T-helper 2 cell treated with Interferon-gamma antibody and Interleukin-4, amounts not matched to agents 5 μg/mL and 100 μg/mL, for 36 hours (primary cell): ENCODE results near the gene CIDEB.
"Not testable (repeated sequence)": the region's sequence is repeated elsewhere in the genome, so short reads cannot be mapped to it uniquely, and the experiment has no call there.

Experiments used
- DNase-seq: peaks from one replicate; pipeline ENCODE4 v3.0.0; 2021; ENCODE audit warnings: low spot score
- H3K27ac Mint-ChIP-seq: one replicate; pipeline ENCODE4 v1.8.0; 2021; ENCODE audit warnings: mild to moderate bottlenecking, mixed read lengths
- H3K27me3 Mint-ChIP-seq: one replicate; pipeline ENCODE4 v1.8.0; 2021; ENCODE audit warnings: low read depth, mixed read lengths
- H3K36me3 Mint-ChIP-seq: one replicate; pipeline ENCODE4 v1.8.0; 2021; ENCODE audit warnings: low read depth, mixed read lengths
- H3K4me1 Mint-ChIP-seq: one replicate; pipeline ENCODE4 v1.8.0; 2021; ENCODE audit warnings: low read depth, mixed read lengths
- H3K4me3 Mint-ChIP-seq: one replicate; pipeline ENCODE4 v1.8.0; 2022; ENCODE audit warnings: mild to moderate bottlenecking, moderate library complexity, mixed read lengths
- H3K9me3 Mint-ChIP-seq: one replicate; pipeline ENCODE4 v1.8.0; 2021; ENCODE audit warnings: mixed read lengths

CIDEB gene

DNA sequence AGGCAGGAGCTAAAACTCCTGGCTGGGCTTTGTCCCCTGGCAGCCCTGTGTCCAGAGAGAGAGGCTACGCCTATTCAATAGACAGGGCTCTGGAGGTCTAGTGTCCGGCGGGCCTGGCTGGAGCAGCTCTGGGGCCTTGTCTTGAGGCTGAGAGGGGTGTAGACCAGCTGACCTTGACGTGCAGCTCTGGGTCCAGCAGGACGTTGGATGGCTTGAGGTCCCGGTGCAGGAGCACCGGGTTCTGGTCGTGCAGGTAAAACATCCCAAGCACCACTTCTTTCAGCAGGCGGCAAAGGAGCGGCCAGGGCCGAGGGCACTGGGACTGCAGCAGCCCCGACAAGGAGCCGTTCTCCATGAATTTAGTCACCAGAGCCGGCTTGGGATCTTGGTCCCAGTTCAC, 31.1 kb upstream of the CIDEB start:
- Mint-ChIP-seq H3K27ac (no peak overlapping the region), H3K4me1 (peaks cover 28% of the 10 kb centered on the region), H3K36me3 (peaks cover 33% of the 10 kb centered on the region), H3K9me3 (no peaks in the 10 kb centered on the region), H3K27me3 (peaks cover 36% of the 10 kb centered on the region), H3K4me3 (peak overlapping the region; percentile 96)
- DNase-seq = no peak

DNA sequence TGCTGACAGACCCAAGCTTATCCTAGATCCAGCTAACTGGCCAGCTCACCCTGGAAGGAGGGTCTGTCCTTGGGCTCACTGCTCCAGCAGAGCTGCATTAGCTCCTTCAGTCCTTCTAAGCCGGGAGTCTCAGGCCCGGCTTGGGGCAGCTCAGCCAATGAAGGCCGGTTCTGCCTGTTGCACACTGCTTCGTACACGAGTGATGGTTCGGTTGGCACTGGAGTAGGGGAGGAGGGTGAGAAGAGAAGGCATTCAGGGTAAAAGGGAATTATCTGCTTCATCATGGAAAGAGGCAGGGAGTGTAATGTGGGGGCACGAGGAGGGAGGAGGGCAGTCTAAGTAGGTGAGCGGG, 30.0 kb upstream of the CIDEB start:
- Mint-ChIP-seq H3K4me1 (peaks cover 29% of the 10 kb centered on the region), H3K4me3 (peak overlapping the region; percentile 96), H3K27ac (no peak overlapping the region), H3K27me3 (peaks cover 37% of the 10 kb centered on the region), H3K9me3 (no peaks in the 10 kb centered on the region), H3K36me3 (peaks cover 33% of the 10 kb centered on the region)
- no peak for DNase-seq

DNA sequence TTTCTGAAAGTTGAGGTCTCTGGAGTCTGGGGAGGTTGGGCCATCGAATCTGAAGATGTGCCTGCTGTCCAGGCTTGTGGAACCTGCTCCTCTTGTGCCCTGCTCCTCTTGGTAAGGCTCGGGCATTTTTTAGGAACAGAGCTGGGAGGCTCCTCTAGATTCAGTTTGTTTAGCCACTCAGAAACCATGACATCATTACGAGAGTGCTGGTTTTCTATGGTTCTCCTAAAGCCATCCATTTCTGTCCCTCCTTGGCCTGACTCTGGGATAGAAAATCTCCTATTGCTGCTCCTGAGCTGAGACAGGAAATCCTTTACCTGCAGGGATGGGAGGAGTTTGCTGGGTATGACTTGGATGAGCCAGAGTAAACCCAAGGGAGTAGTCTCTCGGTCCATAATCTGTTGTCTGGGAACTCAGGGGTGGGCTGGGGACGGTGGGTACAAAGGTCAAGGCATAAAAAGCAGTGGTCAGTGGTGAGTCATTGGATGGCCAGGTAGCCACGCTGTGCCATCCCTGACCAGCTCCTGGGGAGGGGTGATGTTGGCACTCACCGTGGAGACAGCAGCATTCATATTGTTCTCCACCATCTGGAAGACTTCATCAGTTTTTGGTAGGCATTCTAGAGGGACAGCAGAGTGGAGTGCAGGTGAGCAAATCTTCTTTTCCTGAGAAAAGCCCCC, 29.5 kb upstream of the CIDEB start:
- no peak overlapping the region for H3K4me3 Mint-ChIP-seq
- no peak for DNase-seq
- no peaks in the 10 kb centered on the region for H3K9me3 Mint-ChIP-seq
- peaks cover 32% of the 10 kb centered on the region for H3K4me1 Mint-ChIP-seq
- H3K27ac Mint-ChIP-seq = no peak overlapping the region
- peaks cover 34% of the 10 kb centered on the region for H3K36me3 Mint-ChIP-seq
- H3K27me3 Mint-ChIP-seq = peaks cover 35% of the 10 kb centered on the region

DNA sequence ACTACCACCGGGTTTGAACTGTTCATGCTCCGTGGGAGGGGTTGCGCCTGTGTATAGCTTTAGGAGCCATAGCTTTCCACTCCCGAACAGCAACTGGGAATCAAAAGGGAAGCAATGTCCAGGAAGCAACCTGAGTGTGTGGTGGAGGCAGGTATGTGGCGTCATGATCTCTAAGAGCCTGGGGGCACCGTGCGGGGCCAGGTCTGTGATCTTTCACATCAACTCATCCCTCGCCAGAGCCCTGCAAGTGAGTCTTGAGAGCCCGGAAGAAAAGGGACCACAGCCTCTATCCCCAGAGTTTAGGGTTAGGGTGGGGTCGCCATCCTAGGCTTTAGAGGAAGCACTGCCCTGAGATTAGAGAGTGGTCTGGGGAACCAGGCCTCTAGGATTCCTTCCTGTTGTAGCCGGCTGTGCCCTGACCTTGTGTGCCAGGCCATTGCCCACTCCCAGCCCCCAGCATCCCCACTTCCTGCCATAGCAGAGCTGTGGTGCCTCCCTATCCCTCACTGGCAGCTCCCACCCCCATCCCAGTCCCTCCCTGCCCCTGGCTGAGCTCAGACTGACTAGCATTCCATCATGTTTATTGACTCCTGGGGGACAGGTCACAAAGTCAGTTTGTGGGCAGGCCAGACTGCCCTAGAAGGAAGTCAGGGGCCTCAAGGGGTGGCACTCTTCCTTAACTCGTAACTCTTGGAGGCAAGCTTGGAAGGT, 27.8 kb upstream of the CIDEB start:
- H3K27me3 Mint-ChIP-seq = peaks cover 30% of the 10 kb centered on the region
- DNase-seq = no peak
- peaks cover 35% of the 10 kb centered on the region for H3K36me3 Mint-ChIP-seq
- H3K27ac Mint-ChIP-seq = no peak overlapping the region
- H3K4me3 Mint-ChIP-seq = no peak overlapping the region
- peaks cover 39% of the 10 kb centered on the region for H3K4me1 Mint-ChIP-seq
- no peaks in the 10 kb centered on the region for H3K9me3 Mint-ChIP-seq

DNA sequence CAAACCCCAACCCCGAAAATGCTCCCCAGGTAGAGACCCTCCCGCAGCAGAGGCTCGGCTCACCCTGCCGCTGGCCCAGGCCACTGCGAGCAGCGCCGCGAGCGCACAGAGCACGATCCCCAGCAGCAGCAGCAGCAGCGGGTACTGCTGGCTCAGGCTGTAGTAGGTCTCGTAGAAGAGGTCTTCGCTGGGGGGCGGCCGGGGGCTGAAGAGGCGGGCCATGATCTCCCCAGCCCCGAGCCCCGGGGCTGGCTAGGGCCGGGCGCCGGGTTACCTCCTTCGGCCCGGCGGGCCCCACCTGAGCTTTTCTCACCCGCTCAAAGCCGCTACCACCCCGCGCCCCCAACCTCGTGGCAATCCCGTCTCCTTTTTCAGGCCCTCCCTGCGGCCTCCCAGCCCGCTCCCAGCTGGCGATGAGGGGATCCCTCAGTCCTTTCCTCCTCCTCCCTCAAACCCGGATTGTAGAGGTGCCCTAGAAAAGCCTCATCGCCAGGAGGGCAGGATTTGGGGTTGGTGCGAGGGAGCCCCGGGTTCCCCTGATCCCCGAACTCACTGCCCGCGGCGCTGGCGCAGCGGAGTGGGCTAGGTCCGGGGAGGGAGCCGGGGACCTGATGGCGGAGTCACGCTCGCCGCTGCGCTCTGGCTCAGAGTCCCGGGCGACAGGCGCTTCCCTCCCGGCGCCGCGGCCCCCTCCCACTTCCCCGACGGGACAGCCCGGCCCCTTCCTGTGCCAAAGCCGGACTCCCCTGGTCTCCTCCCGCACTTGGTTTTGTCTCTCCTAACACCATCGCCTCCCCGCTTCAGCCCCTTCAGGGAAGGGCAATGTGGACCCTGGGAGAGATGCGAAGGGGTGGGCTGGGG, 26.9 kb upstream of the CIDEB start, which contains the start of gene ADCY4:
Gene ADCY4, minus strand, starts transcription at position 641 of the 861 bp plus-strand sequence. Its CDS starts 419 bp downstream, at position 222.
- H3K36me3 Mint-ChIP-seq = peaks cover 35% of the 10 kb centered on the region
- H3K4me3 Mint-ChIP-seq = peak within 1 kb of the TSS; percentile 30
- no peak for DNase-seq
- peaks cover 34% of the 10 kb centered on the region for H3K4me1 Mint-ChIP-seq
- H3K27me3 Mint-ChIP-seq = peaks cover 30% of the 10 kb centered on the region
- H3K27ac Mint-ChIP-seq = no peak within 1 kb of the TSS
- no peaks in the 10 kb centered on the region for H3K9me3 Mint-ChIP-seq

DNA sequence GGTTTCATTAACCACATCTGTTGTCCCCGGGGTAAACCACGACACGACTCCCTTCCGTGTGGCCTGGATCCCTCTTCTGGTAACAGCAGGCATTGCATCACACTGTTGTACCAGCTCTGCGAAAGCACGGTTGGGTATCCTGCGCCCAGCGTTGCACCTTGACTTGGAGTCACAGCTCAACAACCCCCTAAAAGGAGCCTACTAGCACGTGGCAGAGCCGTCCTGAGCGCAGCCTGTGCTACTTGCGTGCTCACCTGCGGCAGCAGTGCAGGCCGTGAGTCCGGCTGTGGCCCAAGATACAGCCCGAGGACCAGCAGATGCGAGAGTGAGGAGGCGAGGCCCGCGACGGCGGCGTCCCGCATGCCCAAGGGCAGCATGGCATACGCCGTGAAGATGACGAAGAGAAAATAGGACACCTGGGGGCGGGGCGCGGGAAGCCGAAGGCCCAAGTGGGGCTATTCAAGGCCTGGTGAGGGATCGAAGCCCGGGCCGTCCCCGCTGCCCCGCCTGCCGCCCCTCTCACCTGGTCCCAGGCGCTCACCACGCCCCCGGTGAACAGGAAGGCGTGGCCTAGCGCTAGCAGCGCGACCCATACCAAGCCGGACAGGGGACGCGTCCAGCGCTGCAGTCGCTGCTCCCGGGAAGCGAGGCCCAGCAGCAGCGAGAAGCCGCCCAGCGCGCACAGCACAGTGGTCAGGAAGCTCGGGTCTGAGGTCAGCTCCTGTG, 24.7 kb upstream of the CIDEB start:
- Mint-ChIP-seq H3K27me3 (peaks cover 30% of the 10 kb centered on the region), H3K36me3 (peaks cover 24% of the 10 kb centered on the region), H3K9me3 (no peaks in the 10 kb centered on the region), H3K27ac (peak overlapping the region; percentile 71), H3K4me3 (peak overlapping the region; percentile 89), H3K4me1 (peaks cover 39% of the 10 kb centered on the region)
- peak; percentile 74 for DNase-seq

DNA sequence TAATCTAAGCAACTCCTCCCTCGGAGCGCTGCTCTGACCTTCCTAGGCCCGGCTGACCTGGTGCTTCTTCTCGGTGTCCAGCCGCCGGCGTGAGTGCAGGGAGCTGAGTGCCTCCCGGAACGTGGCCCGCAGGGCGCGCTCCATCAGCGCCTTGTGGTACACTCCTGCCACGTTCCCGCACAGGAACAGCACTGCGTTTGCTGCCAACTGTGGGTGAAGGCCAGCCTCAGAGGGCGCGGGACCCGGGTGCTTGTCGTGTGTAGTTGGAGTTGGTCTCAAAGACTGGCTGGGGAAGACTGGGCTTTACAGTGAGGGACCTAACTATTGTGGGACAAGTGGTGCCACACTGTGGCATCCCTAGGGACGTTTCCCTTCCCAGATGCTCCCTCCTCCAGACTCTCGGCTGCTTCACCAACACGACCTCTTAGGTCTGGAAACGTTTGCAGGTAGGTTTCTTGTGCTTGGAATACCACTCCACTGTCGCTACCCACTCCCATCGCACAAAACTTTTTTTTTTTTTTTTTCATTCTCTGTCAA, 24.0 kb upstream of the CIDEB start:
- H3K27me3 Mint-ChIP-seq = peaks cover 30% of the 10 kb centered on the region
- no peaks in the 10 kb centered on the region for H3K9me3 Mint-ChIP-seq
- peaks cover 43% of the 10 kb centered on the region for H3K4me1 Mint-ChIP-seq
- peak overlapping the region; percentile 89 for H3K4me3 Mint-ChIP-seq
- H3K36me3 Mint-ChIP-seq = peaks cover 17% of the 10 kb centered on the region
- DNase-seq = no peak
- H3K27ac Mint-ChIP-seq = peak overlapping the region; percentile 71

DNA sequence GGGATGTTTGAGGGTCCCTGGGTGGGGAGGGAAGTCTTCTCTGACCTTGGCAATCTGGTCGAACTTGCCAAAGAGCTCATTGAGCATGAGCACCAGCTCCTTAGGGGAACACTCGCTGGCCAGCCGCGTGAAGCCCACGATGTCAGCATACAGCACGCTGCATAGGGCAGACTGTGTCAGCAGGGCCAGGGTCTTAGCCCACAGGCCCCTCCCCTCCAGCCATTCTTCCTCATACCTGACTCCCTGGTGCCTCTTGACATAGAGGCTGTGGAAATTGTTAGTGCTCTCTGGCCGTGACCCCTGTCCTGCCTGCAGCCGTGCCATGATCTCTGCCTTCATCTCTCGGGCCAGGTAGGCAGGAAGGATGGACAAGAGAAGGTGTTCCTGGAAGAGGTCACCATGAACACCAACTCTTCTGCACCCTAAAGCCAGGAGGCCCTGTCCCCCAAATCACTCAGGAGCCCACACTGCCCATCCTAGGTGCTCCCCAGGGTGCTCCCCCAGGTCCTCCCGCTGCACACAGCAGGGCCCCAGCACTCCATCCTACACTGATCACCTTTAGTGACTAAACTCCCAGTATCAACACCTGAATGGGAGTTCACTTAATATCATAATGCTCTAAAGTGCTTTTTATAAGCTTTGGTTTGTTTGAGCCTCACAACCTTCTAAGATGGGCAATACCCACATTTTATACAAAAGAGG, 23.3 kb upstream of the CIDEB start:
- H3K36me3 Mint-ChIP-seq = peaks cover 12% of the 10 kb centered on the region
- no peak overlapping the region for H3K4me3 Mint-ChIP-seq
- H3K4me1 Mint-ChIP-seq = peaks cover 42% of the 10 kb centered on the region
- H3K9me3 Mint-ChIP-seq = no peaks in the 10 kb centered on the region
- no peak for DNase-seq
- no peak overlapping the region for H3K27ac Mint-ChIP-seq
- H3K27me3 Mint-ChIP-seq = peaks cover 30% of the 10 kb centered on the region

DNA sequence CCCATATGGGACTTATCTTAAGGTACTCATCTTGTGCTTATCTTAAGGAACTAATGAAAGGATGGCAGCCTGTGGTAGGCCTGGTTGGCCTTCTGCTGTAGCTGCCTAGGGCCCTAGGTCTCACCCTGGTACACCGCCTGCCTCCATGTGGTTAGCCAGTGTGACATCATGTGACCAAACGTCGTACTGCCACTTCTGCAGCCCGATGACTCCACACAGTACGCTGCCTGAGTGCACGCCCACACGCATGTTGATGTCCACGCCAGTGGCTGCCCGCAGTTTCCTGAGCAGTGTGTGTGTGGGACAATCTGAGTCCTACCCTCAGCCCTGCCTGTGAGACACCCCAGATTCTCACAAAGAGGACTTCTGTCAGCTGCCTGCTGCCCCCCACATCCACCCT, 22.0 kb upstream of the CIDEB start:
- Mint-ChIP-seq H3K27ac (no peak overlapping the region), H3K4me3 (no peak overlapping the region), H3K4me1 (peaks cover 37% of the 10 kb centered on the region), H3K9me3 (no peaks in the 10 kb centered on the region), H3K36me3 (peaks cover 2% of the 10 kb centered on the region), H3K27me3 (peaks cover 18% of the 10 kb centered on the region)
- DNase-seq = peak; percentile 60

DNA sequence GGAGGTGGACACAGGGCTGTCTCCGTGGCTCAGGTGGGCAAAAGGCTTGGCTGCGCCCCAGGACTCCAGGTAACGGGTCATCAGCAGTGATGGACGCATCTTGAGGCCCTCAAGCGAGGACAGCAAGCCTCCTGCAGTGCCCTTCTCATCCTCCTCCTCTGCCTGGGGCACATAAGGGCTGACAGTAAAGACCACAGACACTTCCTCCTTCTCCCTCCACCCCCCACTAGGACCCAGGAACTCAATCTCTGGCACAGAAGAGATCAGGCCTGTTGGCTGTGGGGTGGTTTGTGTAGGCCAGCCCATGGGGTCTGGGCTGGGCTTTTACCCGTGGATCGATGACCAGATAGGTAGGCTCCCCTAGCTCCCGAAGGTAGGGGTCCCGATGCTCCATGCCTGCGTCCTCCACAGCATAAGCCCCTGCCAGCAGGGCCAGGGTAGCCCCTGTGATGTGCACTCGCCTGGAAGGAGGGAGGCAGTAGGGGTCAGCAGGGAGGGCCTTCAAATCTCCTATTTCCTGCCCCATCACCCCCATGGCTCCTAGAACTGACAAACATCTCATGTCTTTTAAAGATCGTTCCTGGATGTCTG, 21.4 kb upstream of the CIDEB start:
- Mint-ChIP-seq H3K4me1 (peaks cover 35% of the 10 kb centered on the region), H3K9me3 (no peaks in the 10 kb centered on the region), H3K36me3 (peaks cover 2% of the 10 kb centered on the region), H3K27me3 (peaks cover 14% of the 10 kb centered on the region), H3K4me3 (no peak overlapping the region), H3K27ac (no peak overlapping the region)
- DNase-seq = no peak

DNA sequence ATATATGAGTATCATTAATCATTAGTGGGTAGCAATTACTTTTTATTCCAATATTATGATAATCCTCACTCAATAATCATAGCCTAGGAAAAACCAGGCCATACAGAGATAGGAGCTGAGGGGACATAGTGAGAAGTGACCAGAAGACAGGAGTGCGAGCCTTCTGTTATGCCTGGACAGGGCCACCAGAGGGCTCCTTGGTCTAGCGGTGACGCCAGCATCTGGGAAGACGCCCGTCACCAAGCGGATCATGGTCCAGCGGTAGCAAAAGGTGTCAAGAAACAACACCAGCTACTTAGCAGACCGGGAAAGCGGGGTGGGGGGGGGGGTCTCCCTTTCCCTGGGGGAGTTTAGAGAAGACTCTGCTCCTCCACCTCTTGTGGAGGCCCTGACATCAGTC, 20.1 kb upstream of the CIDEB start:
- H3K36me3 Mint-ChIP-seq, H3K4me3 Mint-ChIP-seq, DNase-seq, H3K9me3 Mint-ChIP-seq, H3K27ac Mint-ChIP-seq, H3K27me3 Mint-ChIP-seq: not testable (repeated sequence)
- H3K4me1 Mint-ChIP-seq = peaks cover 33% of the 10 kb centered on the region

DNA sequence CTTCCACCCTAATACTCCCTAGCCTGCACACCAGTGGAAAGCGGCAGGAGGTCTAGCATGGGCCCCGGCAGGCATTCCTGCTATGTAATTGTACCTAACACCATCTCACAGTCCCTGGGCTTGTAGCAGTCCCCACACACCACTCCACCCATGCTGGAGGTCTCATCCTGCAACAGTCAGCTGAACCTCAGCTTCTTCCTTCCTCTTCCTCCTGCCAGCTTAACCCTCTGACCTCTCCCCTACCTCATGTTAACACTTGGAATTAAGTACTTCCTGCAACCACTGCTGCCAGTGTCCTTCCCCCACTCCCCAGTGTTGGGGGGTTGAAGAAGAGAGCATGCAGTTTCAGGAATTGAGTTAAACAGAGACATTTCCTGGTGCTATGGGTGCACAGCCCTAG, 19.5 kb upstream of the CIDEB start:
- H3K27ac Mint-ChIP-seq = peak overlapping the region; percentile 68
- H3K27me3 Mint-ChIP-seq = peaks cover 4% of the 10 kb centered on the region
- H3K4me3 Mint-ChIP-seq = no peak overlapping the region

DNA sequence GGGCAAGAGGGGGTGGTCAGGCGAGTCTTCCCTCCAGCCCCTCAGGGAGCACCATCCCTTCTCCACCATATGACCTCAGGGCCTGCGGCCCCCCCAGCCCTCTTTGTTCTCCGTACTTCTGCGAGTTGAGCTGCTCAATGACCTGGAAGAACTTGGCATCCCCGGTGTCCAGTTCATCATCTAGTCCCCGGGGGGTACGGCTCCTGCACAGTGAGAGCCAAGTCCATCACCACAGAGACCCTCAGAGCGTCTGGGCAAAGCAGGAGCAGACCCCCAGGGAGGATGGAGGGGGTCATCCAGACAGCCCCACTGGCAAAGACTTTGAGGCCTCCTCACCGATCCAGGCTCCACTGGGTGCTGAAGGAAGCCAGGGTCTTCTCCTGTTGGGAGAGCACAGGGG, 18.2 kb upstream of the CIDEB start:
- DNase-seq = no peak
- Mint-ChIP-seq H3K4me1 (peaks cover 23% of the 10 kb centered on the region), H3K9me3 (no peaks in the 10 kb centered on the region), H3K36me3 (no peaks in the 10 kb centered on the region), H3K27ac (no peak overlapping the region), H3K4me3 (no peak overlapping the region), H3K27me3 (no peaks in the 10 kb centered on the region)

More for the DNA sequence above, 19.5 kb upstream of the CIDEB start:
- H3K9me3 Mint-ChIP-seq = no peaks in the 10 kb centered on the region
- DNase-seq = no peak
- H3K4me1 Mint-ChIP-seq = peaks cover 30% of the 10 kb centered on the region
- peaks cover 1% of the 10 kb centered on the region for H3K36me3 Mint-ChIP-seq
